Mucosa of gallbladder (tissue), 1 donor: ENCODE measurements around the gene ANKFN1. TPM values are rescaled to one million over a fixed set of nuclear protein-coding genes. Genes with fewer than 3 reads are reported as not detected.

Source experiments
- DNase-seq: peaks from one replicate; pipeline ENCODE4 v3.0.0-alpha.2; 2020; ENCODE audit warnings: low spot score
- total RNA-seq: library from RNA; stranded (reverse); gene quantifications from one replicate; pipeline ENCODE4 v1.2.1, GENCODE V29; 2021
- donor health status: DM: no; HTN: no; CAD: no.

Gene ANKFN1
- total RNA-seq, 1 donor from 2014 or later, result 1.3 TPM

DNA sequence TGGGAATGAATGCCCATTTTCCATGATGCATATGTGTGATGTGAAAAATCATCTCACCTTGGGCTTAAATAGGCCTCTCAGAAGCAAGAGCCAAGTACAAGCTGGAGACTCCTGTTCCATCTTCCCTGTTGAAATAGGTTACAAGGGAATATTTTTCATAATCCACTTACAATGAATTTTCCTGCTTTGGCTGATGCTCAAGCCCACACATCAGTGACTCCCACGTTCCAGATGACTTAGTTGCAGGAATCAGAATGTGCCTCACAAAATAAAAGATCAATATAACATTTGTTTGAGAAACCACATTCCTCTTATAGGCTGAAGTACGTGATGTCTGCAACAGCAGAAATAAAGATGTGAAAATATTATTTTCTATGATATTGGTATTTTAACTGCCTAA is 24.1 kb downstream of the ANKFN1 start:
- DNase-seq, result no peak

GRCh38 chr17:56178203-56178602 is 24.9 kb downstream of the ANKFN1 start:
- no peak for DNase-seq

- DNase-seq, result no peak
Measured at GRCh38 chr17:56182081-56182480, 28.8 kb downstream of the ANKFN1 start.

DNA sequence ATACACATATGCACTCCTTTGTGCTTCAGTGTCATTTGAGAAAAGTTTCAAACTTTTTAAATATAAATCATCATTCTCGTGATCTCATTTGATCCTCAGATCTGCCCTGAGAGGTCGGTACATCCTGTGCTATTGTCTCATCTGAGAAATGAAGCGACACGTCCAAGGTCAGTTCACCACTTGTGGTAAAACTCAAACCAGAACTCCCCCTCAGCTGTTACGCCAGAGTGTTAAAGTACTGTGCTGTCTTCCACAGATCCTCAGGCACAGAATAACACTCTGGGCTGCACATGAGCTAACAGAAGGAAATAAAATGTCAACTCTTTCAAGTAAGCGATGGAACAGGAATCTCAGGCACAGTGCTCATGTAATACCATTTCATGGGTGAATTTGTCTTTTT is 31.4 kb downstream of the ANKFN1 start:
- no peak for DNase-seq

DNA sequence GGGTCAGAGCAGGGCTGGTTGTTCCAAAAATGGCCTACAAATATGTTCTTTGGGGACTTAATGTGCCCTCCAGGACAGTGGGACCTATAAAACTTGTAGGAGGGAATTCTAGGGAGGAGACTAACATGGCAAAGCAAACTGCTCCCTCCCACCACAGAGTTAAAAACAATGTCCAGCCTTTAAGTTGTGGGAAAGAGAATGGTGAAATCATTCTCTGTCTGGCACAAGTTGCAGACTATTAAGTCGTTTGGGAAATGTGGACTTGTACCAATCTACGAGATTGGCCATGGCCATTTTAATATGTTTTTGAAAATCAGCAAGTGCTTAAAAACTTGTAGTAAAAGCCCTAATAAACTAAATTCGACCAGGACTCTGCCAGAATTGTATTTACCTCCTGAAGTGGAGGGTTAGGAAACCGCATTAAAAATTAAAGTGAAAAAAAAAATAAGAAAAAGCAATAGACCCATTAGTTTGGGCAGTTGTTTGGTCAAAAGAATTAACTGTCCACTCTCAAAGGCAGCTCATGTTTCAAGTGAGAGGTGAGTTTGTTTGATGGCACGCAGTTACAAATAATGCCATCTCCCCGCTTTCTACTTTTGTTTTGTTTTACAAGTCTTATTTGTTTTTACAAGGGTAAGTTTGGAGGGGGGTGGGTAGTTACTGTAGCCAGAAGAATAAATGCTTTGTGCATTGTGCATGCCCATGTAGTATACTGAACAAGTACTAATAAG is 32.4 kb downstream of the ANKFN1 start:
- no peak for DNase-seq

DNA sequence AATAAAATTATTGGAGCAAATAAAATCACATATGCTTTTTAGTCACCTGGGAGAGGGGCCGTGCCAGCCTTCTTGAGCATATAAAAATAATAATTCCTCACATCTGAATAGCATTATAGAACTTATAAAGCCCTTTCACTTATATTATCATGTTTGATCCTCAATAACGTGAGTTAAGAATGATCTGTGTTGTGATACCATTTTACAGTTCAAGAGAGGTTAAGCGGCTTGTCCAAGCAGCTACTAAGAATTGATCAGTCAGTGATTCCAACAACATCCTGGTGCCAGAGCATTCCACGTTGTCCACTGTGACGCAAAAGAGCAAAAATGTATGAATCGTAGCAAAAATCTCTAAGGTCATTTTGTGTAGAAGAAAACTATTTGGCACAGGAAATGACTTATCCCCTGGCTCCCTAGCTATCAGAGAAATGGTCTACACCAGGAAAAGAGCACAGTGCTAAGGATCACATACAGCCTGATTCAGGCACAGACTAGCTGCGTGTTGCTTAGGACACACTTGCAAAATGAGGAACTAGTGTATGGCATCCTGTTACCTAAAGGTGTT is 33.0 kb downstream of the ANKFN1 start:
- DNase-seq, result no peak

GRCh38 chr17:56203430-56203829 is 50.2 kb downstream of the ANKFN1 start:
- DNase-seq, result no peak

DNA sequence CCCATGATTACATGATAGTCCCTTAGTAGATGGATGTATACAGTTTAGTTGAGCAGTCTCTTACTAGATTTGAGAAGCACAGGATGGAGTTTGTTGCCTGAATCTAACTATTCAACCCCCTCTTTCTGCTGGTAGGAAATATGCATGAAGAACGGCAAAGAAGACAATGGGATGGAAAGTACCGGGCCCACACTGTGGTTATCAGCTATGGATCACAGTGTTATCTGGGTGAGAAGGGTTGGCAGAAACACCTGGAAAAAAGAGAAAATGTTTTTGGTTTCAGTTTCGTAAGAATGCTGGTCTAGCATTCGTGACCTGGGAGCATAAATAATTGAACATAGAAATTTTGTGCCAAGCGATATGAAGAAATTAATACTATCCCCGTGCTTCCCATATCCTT is 53.1 kb downstream of the ANKFN1 start:
- no peak for DNase-seq

DNA sequence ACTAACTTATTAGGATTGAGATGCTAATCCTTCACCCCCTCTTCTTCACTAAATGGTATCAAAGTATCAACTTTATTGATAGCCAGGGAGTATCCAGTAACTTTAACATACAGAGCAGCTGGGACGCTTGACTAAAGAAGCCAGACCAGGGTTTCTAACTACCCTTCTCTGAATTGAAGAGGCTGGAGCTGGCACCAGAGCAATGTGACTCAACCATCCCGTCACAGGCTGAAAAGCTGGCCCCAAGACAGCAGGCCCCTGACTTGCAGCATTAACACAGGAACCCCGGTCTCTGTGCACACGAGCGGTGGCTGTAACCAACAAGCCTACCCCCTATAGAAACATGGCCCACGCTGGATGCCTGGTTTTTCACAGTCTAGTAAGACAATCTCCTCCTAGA is 59.8 kb downstream of the ANKFN1 start:
- no peak for DNase-seq

- no peak for DNase-seq
Measured at GRCh38 chr17:56217921-56218320, 64.6 kb downstream of the ANKFN1 start.

DNA sequence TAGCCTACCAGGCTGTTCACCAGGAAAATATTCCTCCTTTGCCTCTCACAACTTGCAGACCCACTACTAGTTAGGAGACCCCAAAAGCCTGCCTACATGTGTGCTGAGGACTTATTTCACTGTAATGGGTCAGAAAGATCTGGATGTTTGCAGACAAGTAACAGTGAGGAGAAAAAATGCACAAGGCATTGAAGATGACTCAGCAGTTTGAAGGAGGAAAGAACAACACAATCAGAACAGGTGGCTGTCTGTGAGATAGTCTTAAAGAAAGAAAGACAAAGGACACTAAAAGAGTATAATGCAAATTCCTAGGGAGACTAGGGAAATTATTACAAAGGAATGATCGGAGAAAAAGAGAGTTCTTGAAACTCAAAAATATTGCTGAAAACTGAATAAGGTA is 69.0 kb downstream of the ANKFN1 start:
- no peak for DNase-seq

DNA sequence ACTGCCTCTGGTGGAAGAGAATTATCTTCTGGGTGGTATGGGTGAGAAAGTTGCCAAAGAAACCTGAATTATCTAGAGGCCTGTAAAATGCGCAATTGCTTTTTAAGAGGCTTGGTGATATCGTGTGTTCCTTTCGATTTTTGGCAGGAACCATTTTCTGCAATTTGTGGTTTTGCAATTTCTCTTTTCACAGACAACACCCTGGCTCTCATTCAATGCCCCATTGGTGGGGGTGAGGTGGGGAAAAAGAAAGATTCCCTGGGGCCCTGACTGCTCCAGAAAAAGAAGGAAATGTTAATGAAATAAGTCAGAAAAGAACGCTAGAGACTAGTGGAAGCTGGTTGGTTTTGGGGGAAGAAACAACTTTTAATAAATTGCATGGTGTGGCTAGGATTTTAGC is 77.4 kb downstream of the ANKFN1 start:
- no peak for DNase-seq

- DNase-seq, result no peak
Measured at GRCh38 chr17:56231252-56231651, 78.0 kb downstream of the ANKFN1 start.

- no peak for DNase-seq
Measured at GRCh38 chr17:56231693-56232092, 78.4 kb downstream of the ANKFN1 start.

DNA sequence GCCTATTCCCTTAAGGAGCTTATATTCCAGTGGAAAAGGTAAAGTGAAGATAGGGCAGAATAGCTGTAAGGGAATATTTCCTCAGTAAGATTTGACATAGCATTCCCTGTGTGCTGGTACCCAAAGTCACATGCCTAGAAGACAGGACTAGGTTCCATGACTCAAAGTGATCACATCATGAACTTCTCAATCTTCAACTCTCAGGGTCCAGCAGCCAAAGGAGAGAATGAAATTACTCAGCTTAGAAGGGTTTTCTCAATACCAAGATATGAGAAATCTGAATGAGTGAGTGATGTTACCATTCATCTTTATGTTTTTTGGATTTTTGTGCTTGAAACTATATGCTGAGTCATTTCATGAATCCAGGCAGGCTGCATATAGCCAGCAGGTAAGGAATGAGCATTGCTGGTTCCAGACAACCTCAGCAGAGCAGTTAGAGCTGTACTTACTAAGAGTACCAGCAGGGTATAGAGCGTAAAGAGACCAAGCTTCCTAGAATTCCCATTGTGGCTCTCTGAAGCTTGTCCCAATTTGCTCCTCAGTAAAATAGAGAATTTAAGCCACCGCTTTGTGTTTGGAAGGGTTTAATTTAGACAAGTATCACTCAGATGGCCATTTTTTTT is 91.1 kb downstream of the ANKFN1 start:
- DNase-seq, result no peak

DNA sequence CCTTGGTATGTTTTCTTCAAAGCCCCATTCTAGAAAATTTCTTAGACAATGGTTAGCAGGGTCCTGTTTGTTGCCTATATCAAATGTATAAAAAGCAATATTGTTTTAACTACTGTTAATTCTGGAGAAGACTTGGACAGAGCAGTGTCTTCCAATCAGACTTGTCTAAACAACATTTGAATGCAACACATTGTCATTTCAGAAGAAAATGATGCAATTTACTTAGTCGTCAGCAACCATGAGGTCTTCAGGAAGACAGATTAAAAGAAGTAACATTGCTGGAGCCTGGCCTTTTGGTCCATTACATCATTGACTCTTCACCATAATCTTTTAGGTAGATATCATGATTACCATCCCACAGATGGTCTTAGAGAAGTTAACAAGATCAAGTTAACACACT is 94.5 kb downstream of the ANKFN1 start:
- DNase-seq, result no peak

DNA sequence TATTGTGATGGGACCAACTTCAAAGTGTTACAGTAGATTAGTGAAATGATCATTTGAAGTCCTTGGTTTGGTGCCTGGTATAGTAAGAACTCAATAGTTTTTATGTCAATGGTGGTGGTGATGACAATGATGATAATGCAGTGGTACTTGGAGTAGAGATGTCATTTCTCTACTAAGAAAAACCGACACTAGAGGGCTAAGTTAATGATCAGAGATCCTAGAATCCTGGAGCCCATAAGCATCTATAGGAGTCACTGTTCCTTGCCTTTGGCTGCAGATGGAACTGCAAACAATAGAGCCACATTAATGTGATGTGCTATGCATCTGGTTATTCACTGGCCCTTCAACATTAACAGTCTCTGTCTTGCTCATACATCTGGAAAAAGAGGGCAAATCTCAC is 103.8 kb downstream of the ANKFN1 start:
- no peak for DNase-seq

- no peak for DNase-seq
Measured at GRCh38 chr17:56260376-56261002, 107.2 kb downstream of the ANKFN1 start.

- DNase-seq, result peak; percentile 10
Measured at GRCh38 chr17:56262803-56263202, 109.5 kb downstream of the ANKFN1 start.

GRCh38 chr17:56269556-56270389 is 116.5 kb downstream of the ANKFN1 start:
- DNase-seq, result no peak

GRCh38 chr17:56274491-56274890 is 121.2 kb downstream of the ANKFN1 start:
- no peak for DNase-seq

GRCh38 chr17:56284482-56284881 is 131.2 kb downstream of the ANKFN1 start:
- DNase-seq, result no peak
